ENCODE results near the gene PRR15.

PRR15 gene, protein sequence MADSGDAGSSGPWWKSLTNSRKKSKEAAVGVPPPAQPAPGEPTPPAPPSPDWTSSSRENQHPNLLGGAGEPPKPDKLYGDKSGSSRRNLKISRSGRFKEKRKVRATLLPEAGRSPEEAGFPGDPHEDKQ

DNA sequence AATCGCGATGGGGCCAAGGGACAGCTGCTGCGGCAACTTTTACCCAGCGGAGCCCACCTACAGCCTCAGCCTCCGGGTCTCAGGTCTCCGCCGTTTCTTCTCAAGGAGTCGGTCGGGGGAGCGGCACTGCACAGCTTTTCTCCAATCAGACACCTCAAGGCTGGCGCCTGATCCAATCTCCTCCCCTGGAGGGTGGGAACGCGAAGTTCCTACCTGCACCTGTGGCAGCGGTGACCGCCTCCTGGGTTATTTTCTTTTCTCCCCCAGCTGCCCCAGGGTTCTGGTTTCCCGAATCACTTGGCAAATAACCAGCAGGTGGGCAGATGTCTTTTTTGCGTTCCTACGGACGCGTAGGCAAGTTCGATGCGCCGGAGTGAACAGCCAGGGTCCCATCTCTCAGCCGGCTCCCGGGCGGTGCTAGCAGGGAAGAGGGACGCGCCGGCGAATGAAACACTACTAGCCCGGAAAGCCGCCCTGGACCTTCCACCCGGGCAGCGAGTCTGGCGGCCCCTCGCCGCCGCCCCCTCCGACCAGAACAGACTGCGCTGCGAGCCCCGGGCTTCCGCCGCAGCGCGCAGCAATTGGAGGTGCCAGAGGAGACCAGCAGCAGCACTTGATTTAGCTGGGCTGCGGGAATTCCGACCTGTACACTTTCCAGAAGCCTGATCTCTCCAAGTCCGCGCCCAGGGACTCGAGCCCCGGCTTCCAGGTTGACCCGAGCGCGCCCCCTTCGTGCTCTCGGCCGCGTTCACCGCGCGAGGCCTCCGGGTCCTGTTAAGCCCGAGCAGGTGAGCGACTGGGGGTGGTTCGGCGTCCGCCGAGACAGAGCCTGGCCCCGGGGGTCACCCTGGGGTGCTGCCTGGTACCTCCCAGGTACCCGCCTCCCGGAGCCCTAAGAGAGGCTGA, at the start of gene PRR15:
Gene PRR15, plus strand, starts transcription at position 246 of the 906 bp plus-strand sequence. CDS start 2,495 bp downstream, outside the sequence.
- DNase-seq (ENCODE audit: low read depth, low spot score), result peak; percentile 93

DNA sequence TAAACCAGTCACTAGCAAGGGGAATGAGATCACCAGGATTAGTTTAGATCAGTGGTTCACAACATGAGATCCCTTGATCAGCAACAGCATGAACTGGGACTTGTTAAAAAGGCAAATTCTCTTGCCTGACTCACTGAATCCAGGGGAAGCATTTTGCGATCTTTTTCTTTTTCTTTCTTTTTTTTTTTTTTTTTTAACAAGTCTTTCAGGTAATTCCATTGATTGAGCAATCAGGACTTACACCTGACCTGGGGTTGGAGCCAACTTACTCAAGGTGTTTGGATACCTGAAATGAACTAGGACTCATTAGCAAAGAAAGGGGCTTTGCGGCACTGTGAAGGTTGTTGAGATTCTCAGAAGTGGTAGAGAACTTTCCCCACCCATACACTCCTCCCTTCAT, 47.1 kb upstream of the PRR15 start:
- no peak for DNase-seq (ENCODE audit: low read depth, low spot score)

DNA sequence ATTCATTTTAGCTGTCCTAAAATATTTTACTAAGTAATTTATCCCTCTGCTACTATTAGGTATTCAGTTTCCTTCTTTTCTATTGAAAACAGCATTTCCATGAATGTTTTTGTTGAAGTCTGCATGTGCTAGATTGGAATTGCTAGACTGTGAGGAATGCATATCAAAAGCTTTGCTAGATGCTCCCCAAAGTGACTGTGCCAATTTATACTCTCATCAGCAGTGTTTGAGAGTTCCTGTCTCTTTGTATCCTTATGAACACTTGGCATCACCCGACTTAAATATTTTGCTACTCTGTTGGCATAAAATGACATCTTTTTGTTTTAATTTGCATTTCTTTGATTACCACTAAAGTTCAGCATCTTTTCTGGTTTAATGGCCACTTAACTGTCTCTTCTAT, 45.0 kb upstream of the PRR15 start:
- DNase-seq (ENCODE audit: low read depth, low spot score), result no peak

DNA sequence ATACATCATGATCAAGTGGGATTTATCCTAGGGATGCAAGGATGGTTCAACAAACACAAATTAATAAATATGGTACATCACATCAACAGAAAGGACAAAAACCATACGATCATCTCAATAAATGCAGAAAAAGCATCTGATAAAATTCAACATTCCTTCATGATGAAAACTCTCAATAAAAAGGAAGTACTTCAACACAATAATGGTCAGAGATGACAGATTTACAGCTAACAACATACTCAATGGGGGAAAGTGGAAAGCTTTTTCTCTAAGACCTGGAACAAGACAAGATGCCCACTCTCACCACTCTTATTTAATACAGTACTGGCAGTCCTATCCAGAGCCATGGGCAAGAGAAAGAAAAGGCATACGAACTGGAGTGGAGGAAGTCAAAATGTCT, 39.9 kb upstream of the PRR15 start:
- DNase-seq (ENCODE audit: low read depth, low spot score), result no peak

DNA sequence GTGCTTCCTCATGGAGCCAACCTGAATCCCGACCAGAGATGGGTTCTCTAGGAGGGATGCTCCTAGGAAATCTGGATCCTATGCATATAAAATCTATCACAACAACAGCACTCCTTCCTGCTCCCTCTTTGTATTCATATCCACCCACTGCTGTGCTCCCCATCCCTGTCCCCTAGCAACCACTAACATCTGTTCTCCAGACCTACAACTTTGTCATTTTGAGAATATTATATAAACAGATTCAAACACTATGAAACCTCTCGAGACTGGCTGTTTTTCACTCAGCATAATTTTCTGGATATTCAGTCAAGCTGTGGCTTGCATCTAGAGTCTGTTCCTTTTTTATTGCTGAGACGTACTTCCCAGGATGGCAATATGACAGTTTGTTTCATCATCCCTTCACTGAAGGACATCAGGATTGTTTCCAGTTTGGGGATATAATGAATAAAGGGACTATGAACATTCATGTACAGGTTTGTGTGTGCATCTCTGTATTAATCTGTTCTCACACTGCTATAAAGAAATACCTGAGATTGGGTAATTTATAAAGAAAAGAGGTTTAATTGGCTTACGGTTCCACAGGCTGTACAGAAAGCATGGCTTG, 36.0 kb upstream of the PRR15 start:
- DNase-seq (ENCODE audit: low read depth, low spot score), result no peak

DNA sequence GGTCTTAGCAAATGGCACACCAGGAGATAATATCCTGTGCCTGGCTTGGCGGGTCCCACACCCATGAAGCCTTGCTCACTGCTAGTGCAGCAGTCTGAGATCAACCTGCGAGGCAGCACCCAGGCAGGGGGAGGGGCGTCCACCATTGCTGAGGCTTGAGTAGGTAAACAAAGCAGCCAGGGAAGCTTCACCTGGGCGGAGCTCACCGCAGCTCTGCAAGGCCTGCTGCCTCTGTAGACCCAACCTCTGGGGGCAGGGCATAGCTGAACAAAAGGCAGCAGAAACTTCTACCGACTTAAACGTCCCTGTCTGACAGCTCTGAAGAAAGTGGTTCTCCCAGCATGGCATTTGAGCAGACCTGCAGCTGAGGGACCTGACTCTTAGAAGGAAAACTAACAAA, 35.1 kb upstream of the PRR15 start:
- DNase-seq (ENCODE audit: low read depth, low spot score), result peak; percentile 69

DNA sequence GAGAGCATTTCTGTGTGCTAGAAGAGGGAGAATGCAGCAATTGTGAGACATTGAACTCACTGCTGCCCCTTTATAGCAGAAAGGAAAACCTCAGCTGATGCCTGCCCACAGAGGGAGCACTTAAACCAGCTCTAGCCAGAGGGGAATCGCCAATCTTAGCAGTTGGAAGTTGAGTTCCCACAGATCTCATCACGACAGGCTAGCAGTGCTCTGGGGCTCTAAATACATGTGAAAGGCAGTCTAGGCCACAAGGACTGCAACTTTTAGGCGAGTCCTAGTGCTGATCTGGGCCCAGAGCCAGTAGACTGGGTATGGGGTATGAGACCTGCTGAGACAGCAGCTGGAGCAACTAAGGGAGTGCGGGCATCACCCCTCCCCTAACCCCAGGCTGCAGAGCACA, 25.2 kb upstream of the PRR15 start:
- peak; percentile 55 for DNase-seq (ENCODE audit: low read depth, low spot score)

DNA sequence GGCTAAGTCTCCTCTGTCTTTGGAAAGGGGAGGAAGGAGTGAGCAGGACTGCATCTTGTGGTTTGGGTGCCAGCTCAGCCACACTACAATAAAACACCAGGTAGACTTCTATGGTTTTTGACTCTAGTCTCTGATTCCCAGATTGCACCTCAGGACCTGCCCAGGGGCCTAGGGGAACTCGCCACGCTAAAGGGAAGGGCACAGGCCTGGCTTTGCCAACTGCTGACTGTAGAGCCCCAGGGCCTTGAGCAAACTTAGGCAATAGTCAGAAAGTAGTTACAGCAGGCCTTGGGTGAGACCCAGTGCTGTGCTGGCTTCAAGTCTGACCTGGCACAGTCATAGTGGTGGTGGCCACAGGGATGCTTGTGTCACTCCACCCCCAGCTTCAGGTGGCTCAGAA, 24.2 kb upstream of the PRR15 start:
- no peak for DNase-seq (ENCODE audit: low read depth, low spot score)

DNA sequence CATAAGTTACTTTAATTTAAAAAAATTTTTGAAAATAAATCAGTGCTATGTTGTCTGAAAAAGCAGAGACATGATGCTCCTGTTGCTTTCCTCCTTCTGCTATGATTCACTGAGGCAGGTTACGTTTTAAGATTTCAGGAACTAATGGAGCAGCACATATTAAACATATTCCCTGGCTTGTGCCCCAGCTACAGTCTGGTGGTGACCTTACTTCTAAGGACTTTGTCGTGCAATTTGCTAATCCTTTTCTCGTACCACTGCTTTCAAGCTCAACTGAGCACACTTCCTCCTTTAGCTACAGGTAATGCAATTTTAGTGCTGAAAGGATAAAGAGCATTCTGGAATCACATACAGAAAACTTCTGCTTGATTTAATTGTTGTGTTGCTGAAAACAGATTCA, 16.2 kb upstream of the PRR15 start:
- DNase-seq (ENCODE audit: low read depth, low spot score), result no peak

DNA sequence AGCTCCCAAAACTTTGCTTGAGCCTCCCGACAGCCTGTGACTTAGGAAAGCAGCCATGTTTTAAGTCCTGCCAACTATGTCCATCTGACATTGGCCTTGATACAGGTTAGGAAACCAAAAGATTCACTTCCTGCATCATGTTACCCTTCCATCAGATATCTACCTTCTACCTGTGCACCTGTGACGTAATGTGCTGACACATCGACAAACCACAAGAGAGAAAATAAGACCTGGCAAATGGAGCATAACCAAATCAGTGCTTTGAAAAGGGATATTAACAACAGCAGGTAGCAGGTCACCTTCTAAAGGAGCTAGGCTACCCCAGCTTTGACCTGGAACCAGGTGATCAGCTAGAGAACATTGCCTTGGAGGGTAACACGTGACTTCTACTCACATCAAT, 14.8 kb upstream of the PRR15 start:
- DNase-seq (ENCODE audit: low read depth, low spot score), result no peak

DNA sequence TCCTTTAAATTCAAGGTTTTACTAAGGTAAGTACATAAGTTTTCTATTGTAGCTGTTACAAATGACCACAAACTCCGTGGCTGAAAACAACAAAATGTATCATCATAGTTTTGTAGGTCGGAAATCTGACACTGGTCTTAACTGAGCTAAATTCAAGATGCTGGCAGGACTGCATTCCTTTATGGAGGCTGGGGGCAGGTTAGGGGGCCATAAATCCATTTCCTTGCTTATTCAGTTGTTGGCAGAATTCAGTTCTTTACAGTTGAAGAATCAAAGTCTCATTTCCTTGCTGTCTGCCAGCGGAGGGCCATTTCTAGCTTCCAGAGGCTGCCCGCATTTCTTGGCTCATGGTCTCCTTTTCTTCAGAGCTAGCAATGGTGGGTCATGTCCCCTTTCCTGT, 11.2 kb upstream of the PRR15 start:
- DNase-seq (ENCODE audit: low read depth, low spot score), result no peak

DNA sequence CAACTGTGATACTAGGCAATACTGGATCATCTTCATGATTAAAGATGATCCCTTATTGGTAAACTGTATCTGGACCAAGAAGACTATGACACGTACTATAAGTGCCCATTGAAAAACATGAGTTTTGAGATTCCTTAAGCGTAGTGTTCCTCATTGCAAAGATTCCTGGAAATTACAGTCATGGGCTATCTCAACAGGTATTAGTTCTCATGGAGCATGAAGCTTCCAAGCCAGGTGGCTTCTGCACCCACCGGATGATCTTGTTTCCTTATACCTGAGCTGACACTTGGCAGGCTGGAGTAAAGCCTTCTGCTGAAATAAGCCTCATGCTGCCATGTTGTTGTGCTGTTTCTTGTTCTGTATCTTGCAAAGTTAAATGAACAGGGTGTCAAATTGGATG, 8.6 kb upstream of the PRR15 start:
- no peak for DNase-seq (ENCODE audit: low read depth, low spot score)

DNA sequence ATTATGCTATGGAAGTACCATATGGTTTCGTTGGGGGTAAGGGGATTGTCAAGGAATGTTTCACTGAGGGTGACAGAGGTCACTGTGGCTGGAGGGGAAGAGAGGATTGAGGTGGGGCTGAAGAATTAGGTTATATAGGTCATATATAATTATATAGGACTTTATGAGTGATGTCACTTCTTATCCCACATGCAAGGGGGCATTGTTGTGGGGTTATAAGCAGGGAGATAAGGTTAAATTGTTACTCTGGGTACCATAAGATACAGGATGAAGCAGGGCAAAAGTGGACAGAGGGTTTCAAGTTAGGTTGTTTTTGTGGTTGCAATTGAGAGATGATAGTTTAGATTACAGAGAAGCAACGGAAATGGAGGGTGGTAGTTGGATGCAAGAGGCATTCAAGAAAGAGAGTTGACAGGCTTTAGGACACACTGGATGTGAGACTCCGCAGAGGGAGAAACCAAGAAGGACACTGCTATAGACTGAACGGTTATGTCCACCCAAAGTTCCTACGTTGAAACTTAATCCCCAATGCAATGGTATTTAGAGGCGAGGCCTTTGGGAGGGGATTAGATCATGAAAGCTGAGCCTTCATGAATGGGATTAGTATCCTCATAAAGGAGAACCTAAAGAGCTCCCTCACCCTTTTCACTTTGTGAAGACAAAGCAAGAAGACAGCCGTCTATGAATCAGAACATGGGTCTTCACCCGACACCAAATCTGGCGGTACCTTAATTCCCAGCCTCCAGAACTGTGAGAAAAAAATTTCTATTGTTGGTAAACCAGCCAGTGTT, 7.0 kb upstream of the PRR15 start:
- no peak for DNase-seq (ENCODE audit: low read depth, low spot score)

DNA sequence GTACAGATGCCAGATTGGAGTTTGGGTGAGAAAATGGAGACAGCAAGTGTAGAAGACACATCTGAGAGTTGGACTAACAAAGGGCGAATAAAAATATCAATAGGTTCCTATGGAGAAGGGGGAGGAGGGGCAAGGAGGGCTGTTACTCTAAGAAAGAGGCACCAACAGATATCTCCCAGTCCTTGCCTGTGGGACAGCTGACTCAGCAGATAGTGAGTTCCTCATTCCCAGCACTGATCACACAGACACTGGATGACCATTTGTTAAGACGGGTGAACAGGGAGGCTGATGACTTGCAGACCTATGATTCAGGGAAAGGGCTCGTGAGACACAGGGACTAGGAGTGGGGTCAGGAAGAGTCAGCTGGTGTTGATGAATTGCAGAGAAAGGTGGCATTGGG, 5.7 kb upstream of the PRR15 start:
- DNase-seq (ENCODE audit: low read depth, low spot score), result peak; percentile 80

DNA sequence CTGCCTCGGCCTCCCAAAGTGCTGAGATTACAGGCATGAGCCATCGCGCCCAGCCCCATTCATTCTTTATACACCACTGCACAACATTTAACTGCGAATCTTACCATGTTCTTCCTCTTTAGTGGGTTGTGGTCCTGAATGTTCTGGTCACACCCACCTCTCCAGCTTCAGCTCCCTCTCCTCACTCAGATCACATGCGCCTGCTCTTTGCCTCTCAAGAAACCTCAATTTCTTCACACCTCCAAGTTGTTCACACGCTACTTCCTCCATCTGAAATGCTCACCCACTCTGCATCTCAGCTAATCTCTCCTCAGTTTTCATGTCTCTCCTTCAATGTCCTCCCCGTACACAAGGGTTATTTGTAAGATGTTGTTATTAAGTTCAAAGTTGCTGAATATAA, 2.4 kb upstream of the PRR15 start:
- DNase-seq (ENCODE audit: low read depth, low spot score), result no peak

DNA sequence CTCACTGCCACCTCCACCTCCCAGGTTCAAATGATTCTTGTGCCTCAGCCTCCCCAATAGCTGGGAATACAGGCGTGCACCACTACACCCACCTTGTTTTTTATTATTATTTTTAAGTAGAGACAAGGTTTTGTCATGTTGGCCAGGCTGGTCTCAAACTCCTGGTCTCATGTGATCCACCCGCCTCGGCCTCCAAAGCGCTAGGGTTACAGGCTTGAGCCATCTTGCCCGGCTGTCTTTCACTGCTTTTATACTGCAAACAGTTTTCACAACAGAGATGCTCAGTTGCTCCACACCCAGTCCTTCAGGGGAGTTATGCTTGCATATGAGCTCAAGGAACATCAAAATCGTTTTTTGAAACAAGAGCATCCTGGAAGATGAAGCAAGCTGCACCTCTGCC, 1.3 kb upstream of the PRR15 start:
- no peak for DNase-seq (ENCODE audit: low read depth, low spot score)

DNA sequence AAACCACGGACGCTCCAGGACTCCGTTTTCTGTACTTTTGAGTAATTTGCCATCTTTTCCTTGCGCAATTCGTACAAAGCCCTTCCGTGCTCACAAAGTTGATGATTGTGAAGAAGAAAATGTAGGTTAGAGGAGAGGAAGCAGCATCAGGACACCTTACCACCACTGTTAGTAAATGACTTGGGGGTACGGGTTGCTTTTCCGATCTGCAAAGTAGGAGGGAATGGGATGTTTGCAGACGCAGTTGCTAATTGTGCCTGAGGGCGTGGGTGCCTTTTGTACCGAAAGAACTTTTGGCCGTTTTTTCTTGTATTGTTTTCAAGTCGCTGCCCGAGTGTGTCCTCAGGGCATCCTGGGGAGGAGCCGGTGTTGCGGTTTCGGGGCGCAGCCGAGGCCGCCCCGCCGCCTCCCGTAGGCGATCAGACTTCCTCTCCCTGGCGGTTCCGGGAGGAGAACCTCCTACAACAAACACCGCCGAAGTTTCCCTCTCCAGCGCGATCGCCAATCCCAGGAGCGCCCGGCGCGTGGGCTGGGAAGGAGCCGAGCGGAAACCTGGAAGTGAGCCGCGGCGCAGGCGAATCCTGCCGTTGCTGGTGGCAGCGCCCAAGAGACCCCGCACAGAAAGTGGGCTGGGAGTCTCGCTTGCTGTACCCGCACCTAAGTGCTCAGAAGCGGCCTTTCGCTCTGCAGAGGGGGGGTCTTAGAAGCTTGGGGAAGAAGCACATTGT, 1.0 kb downstream of the PRR15 start:
- DNase-seq (ENCODE audit: low read depth, low spot score), result peak; percentile 78

DNA sequence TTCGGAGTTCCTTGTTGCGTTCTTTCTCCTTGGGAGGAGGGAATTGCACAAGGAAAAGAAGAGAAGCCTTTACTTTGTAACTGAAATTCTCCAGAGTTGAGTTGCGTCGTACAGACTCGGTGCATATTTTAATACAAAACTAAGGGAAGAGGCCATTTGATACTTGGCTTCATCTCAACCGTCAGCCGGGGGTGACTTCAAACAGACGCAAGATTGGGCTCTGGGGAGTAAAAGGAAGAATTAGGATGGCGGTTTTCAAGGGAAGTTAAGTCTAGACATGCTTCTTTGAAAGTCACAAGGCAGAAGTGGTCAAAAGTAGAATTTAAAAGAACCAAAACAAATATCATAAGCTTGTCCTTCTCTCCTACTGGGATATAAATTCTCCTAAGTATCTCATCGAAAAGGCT, 1.6 kb downstream of the PRR15 start:
- DNase-seq (ENCODE audit: low read depth, low spot score), result no peak

DNA sequence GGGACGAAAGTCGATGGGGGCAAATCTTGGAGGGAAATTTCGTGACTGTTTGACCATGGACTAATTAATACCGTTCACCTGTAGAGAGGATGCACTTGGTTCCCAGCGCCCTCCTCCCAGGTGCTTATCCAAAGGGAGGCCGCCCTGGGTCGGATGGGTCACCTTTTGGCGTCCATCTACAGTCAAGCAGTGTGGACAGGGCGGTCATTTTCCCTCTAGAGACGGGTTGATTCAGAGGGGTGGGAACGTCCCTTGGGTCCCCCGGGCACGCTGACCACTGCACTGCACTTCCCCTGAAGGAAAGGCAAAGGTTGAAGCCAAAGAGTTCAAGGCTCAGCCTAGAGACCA, 2.0 kb downstream of the PRR15 start:
- peak; percentile 55 for DNase-seq (ENCODE audit: low read depth, low spot score)

DNA sequence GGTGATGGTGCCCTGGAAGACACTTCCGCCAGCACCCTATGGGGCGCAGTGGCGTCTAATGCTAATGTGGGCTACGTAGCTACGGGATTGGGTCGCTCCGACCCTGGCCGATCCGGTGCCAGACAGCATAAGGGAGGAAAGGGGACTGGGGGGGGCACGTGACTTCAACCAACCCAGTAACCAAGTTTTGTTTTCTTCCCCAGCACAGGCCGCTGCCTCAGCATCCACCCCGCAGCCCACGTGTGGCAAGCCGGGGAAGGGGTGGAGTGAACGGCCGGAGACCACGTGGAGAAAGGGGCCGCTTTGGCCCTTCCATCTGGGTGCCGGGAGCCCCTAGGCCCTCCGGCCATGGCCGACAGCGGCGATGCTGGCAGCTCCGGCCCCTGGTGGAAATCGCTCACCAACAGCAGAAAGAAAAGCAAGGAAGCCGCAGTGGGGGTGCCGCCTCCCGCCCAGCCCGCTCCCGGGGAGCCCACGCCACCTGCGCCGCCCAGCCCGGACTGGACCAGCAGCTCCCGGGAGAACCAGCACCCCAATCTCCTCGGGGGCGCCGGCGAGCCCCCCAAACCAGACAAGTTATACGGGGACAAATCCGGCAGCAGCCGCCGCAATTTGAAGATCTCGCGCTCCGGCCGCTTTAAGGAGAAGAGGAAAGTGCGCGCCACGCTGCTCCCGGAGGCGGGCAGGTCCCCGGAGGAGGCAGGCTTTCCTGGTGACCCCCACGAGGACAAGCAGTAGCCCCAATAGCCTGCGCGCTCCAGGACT, 2.5 kb downstream of the PRR15 start:
- DNase-seq (ENCODE audit: low read depth, low spot score), result no peak

DNA sequence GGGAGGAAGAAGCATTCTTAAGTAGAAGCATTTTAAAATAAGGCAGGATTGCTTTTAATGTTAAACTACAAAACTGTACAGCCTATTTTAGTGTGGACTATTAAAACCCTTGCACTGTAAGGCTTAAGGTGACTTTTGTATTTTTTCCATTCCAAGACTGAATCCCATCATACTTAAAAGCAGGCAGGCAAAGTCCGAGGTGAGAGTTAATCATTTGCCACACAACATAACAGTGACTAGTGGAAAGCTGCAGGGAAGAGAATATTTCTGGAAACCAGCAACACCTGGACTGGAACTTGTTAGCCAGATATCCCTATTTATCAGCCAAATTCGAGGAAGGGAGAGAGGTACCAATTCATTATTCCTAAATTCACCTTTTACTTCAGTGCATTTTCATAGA, 3.5 kb downstream of the PRR15 start:
- DNase-seq (ENCODE audit: low read depth, low spot score), result no peak
